GM19463 (cell line): ENCODE results near the gene NDUFB6.
"Not testable (repeated sequence)": the region's sequence is repeated elsewhere in the genome, so short reads cannot be mapped to it uniquely, and the experiment has no call there.

Experiments
- ATAC-seq: cut with Tn5 transposase; IDR thresholded peaks from one replicate; pipeline ENCODE4 v1.9.1; 2021; ENCODE audit warnings: mild to moderate bottlenecking, moderate library complexity; ENCODE audit not compliant: unreplicated experiment

Gene NDUFB6

GRCh38 chr9:32572900-32573523, at the start of gene NDUFB6:
Gene NDUFB6 (minus strand): TSS chr9:32573159. CDS start chr9:32573060, 99 bp downstream.
- ATAC-seq: peak; percentile 81

GRCh38 chr9:32618261-32618660, 45.3 kb upstream of the NDUFB6 start:
- ATAC-seq: no peak

DNA sequence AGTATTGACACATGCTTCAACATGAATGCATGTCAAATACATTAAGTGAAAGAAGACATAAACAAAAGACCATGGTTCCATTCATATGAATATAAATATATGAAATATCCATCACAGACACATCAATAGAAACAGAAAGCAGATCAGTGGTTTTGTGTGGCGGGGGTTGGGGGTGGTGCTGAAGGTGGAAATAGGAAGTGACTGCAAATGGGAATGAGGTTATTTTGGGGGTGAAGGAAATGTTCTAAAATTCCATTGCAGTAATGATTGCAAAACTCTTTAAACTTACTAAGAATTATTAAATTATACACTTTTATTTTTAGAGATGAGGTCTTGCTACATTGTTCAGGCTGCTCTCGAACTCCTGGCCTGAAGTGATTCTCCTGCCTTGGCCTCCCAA, 33.9 kb upstream of the NDUFB6 start:
- ATAC-seq: no peak

- ATAC-seq: peak; percentile 89
These were observed 31.2 kb upstream of the NDUFB6 start for GRCh38 chr9:32603914-32604852.

DNA sequence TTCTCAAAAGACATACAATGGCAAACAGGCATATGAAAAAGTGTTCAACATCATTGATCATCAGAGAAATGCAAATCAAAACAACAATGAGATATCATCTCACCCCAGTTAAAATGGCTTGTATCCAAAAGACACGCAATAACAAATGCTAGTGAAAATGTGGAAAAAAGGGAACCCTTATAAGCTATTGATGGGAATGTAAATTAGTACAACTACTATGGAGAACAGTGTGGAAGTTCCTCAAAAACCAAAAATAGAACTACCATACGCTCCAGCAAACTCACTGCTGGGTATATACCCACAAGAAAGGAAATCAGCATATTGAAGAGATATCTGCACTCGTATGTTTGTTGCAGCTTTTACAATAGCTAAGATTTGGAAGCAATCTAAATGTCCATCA, 26.1 kb upstream of the NDUFB6 start:
- not testable (repeated sequence) for ATAC-seq

DNA sequence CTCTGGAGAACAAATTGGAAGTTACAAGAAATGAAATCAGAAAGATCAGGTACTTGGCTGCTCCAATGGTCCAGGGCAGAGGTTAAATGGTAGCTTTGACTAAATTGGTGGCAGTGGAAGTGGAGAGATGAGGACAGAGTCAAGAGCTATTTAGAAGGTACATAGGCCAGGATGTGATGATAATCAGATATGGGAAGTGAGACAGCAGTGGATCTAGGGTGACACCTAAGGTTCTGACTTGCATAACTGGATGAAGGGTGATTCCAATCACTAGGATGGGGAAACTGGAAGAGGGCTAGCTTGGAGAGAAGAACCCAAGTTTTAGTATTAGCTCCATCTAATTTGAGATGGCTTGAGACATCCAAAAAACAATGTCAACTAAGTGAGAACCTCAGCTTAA, 24.0 kb upstream of the NDUFB6 start:
- no peak for ATAC-seq

DNA sequence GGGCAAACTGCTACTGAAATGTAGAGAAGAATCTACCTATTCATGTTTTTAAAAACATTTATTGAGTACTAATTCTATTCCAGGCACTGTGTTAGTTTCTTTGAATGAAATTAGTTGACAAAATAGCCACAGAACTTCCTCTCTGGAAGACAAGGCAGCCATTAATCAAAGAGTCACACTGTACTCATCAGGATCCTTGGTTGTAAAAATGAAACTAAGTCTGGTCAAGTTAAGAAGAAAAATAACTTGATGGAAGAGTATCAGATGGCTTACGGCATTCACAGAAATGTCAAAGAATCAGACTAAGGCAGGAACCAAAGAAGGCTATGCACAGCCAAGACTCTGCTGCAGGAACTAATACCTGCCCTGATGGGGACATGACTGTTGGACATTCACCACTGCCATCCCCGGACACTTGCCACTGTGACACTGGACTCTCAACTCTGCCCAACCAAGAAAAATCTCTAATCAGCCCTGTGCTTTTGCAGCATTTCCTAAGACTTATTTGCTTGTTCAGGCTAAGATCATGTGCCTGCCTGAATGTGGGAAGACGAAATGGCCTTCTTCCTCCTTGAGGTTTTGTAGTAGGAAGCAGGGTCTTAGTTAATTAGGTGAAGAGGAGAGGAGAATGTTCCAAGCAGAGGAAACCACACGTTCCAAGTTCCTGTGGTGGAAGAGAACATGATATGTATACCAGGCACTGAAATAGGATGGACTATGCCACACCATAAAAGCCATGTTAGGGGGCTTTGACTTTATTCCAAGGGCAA, 23.3 kb upstream of the NDUFB6 start:
- no peak for ATAC-seq

DNA sequence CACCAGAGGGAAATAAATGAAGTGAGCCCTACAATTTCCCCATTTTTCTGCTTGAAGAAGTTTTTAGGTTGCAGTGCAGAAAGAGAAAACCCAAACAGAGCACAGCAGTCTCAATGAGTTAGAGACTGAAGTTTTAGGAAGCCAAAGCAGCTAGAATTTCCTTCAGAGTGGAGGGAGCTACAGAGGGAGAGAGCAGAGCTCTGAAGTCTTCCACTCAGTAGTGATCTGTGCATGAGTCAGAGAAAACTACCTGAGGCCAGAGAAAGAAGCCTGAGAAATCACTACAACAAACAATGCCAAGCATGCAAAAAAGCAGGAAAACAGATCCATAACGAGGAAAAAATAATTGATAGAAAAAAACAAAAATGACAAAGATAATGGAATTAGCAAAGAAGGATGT, 17.9 kb upstream of the NDUFB6 start:
- ATAC-seq: no peak

- ATAC-seq: no peak
These were observed 17.5 kb upstream of the NDUFB6 start for GRCh38 chr9:32590476-32590875.

- ATAC-seq: peak; percentile 42
These were observed 16.2 kb upstream of the NDUFB6 start for GRCh38 chr9:32589083-32589723.

DNA sequence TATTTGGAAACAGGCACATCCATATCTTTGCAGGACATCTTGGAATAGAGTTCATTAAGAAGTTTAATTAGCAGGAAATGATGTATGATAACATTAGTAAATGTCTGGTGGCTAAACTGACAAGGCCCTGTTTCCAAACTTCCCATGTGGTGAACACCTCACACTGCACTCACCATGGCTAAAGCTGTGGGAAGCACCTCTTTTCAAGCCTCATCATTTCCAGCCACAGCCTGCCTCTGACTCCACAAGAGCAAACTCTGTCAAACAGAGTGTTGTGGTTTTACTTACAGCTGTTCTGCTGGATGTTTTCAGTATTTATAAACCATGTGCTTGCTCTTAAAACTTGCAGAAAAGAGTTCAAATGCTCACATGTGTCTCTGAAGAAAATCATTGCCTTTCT, 14.9 kb upstream of the NDUFB6 start:
- peak; percentile 80 for ATAC-seq

DNA sequence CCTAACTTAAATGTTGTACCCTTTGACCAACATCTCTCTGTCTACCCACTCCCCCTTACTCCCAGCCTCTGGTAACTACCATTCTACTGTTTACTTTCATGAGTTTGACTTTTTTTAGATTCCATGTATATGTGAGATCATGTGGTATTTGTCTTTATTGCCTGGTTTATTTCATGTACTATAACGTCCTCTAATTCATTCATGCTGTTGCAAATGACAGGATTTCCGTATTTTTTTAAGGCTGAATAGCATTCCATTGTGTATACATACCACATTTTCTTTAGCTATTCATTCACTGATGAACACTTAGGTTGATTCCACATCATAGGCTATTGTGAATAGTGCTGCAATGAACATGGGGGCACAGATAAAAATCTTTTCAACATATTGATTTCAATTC, 11.8 kb upstream of the NDUFB6 start:
- no peak for ATAC-seq

DNA sequence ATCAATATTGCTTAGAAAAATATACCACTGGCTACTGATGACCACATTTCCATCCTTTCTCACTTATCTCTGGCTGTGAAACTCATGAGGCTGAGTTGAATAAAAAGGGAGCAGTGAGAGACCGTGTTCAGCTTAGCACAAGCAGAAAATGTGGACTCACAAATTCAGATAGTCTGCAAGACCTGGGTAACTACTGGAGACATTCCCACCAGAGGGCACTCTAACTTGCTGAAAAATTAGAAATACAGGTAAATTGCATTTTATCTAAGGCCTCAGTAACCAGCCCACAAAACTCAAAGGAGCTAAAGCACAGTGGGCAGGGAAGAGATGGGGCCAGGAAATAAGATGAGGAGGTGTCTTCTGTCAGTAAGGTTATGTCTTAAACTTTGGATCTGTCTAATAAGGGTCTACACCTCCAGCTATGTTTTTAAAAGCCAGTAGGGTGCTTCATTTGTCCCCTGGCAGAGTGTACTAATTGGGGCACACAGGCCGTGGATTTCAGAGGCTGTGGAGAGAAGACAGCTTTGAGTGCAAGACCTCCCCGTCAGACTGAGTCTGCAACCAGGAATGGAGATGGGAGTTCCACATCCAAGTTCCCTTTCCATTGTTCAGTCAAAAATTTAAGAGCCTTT, 8.7 kb upstream of the NDUFB6 start:
- no peak for ATAC-seq

- ATAC-seq: no peak
These were observed 7.8 kb upstream of the NDUFB6 start for GRCh38 chr9:32580631-32581300.

DNA sequence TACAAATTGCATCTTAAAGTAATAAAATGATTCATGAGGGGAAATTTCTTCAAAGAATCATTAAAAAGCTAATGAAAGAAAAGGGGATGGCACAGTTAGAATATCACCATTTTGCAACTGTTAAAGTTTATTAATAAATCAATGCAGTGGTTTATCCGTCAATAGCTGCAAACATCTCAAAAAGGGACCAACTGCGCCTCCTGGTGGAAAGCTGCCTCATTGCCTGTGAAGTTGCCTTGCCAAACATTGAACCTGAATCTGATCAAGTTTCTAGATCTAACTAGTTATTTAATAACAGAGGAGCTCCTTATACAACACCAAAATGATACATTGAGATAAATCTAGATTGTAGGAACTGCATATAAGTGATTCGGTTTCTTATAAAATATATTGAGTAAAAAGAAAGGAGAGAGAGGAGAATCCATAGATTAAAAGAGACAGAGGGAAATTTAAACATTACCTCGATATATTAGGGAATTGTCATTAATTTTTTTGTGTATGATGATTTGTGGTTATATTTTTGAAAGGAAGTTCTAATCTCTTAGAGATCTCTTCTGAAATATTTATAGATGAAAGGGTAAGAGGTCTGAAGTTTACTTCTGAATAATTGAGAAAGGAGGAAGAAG, 6.9 kb upstream of the NDUFB6 start:
- peak; percentile 56 for ATAC-seq

GRCh38 chr9:32578976-32579375, 6.0 kb upstream of the NDUFB6 start:
- ATAC-seq: no peak

DNA sequence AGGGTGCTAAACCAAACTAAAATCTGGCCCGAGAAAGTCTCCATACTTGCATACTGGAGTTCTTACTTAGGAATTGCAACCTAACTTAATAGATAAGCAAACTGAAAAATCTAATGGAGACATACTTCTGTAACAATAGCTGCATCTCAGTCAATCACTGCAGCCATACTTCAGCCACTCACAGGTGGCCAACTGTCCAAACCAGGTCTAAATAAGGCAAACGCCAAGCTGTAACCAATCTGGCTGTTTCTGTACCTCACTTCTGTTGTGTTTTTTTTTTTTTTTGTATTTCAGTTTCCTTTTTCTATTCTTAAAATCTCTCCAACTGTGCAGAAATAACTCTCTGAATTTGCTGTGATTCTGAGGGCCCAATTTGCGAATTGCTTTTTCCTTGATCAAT, 4.4 kb upstream of the NDUFB6 start:
- ATAC-seq: no peak

- no peak for ATAC-seq
These were observed 1.9 kb upstream of the NDUFB6 start for GRCh38 chr9:32574858-32575257.

DNA sequence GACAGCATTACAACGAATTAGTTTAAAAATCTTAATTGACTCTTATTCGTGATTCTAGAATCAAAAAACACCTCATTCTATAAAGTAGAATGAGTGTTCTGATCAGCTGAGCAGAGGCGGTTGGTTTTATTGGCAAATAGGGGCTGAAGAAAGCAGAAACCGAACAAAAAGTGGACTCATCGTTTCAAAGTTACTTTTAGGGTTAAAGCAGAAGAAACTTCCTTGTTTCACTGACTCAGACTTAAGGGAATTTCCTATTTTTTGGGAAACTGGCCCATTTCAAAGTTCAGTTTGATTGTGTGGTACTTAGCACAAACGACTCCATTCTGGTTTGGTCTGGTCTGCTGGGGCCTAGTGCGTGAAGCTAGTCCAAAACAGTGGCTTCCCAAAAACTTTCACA, 862 bp upstream of the NDUFB6 start:
- ATAC-seq: no peak
